ENCODE data around the gene DNAAF1.
"Not testable (repeated sequence)": the region's sequence is repeated elsewhere in the genome, so short reads cannot be mapped to it uniquely, and the experiment has no call there.

Gene DNAAF1

GRCh38 chr16:84186685-84187437, 41.8 kb downstream of the DNAAF1 start, which contains the start of gene TAF1C:
Gene TAF1C, minus strand, starts transcription at chr16:84187057. Its CDS starts 2,069 bp downstream, at chr16:84184988.
- no peak for FAIRE-seq

- FAIRE-seq, result no peak
These were observed 45.8 kb downstream of the DNAAF1 start, which contains the start of gene ADAD2 for GRCh38 chr16:84190731-84191388. Gene ADAD2, plus strand, starts transcription at chr16:84191157. Its CDS starts 74 bp downstream, at chr16:84191231.

DNA sequence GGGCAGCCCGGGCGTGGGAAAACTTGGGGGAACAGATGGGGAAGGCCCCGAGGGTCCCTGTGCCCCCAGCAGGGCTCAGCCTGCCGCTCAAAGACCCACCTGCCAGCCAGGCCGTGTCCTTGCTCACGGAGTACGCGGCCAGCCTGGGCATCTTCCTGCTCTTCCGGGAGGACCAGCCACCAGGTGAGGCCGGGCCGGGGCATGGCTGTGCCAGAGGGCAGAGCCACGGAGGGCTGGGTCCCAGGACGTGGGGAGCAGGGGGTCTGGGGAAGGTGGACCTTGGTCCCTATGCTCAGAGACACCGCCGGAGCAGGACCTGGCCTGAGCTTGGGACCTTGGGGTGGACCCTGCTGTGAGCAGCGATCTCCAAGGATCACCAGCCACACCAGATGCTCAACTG, 46.4 kb downstream of the DNAAF1 start:
- FAIRE-seq, result no peak

GRCh38 chr16:84193480-84193879, 48.4 kb downstream of the DNAAF1 start:
- FAIRE-seq, result no peak

- FAIRE-seq, result no peak
These were observed 48.9 kb downstream of the DNAAF1 start for GRCh38 chr16:84194018-84194417.

- FAIRE-seq, result no peak
These were observed 49.5 kb downstream of the DNAAF1 start for GRCh38 chr16:84194470-84195200.

DNA sequence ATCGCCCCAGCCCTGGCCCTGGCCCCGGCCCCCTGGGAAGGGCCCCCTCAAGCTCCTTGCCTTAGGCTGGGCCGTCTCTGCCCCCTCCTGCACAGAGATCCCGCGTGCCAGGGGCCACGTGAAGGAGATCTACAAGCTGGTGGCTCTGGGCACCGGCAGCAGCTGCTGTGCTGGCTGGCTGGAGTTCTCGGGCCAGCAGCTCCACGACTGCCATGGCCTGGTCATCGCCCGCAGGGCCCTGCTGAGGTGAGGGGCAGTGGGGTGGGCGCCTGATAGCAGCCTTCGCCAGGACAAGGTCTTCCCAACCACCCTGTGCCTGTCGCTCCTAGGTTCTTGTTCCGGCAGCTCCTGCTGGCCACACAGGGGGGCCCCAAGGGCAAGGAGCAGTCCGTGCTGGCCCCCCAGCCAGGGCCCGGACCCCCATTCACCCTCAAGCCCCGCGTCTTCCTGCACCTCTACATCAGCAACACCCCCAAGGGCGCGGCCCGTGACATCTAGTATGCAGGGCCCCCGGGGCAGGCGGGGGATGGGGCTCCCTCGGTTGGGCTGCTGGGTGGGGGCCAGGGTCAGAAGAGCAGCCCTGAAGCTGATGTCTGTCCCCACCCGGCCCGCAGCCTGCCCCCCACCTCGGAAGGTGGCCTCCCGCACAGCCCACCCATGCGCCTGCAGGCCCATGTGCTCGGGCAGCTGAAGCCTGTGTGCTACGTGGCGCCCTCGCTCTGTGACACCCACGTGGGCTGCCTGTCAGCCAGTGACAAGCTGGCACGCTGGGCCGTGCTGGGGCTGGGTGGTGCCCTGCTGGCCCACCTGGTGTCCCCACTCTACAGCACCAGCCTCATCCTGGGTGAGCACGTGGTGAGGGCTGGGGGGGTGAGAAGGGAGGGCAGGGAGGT, 50.3 kb downstream of the DNAAF1 start:
- FAIRE-seq, result no peak

- FAIRE-seq, result no peak
These were observed 51.0 kb downstream of the DNAAF1 start for GRCh38 chr16:84196101-84196500.

GRCh38 chr16:84196727-84197394, 51.8 kb downstream of the DNAAF1 start:
- FAIRE-seq, result no peak

GRCh38 chr16:84197466-84198128, 52.5 kb downstream of the DNAAF1 start:
- FAIRE-seq, result no peak

DNA sequence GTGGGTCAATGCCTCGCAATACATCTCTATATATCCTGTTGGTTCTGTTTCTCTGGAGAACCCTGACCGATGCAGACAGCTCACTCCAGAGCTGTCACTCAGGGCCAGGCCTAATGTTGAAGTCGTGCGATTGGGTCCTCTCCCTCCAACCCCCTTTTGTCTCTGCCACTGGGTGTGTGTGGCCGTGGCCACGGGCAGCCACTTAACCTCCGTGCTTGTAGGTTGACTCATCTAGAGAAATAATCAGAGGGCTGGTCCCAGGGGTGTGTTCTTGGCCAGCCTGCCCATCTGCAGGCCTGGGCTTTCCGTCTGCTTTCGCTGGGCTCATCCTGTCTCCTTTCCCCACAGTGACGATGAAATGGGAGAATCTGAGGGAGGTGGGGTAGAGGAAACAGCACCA, 53.3 kb downstream of the DNAAF1 start:
- FAIRE-seq, result no peak

GRCh38 chr16:84199097-84199496, 54.0 kb downstream of the DNAAF1 start:
- FAIRE-seq, result no peak

DNA sequence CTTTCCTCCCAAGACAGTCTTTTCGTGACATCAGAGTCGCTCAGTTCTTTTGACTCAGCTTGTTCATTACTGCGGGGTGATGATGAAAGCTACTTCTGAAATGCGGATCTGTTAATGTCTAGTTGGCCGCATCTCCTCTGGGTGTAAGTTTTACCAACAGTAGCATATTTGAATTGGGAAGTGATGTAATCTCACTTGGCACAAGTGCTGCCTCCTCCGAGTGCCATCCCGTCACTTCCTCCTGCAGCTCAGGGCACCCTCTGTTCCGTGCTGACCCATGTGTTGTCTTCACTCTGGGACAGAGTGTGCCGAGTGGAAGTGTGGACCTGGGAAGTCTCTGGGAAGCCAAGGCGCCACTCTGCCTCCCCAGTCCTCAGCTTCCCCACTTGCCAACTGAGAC, 54.8 kb downstream of the DNAAF1 start:
- FAIRE-seq, result no peak

- not testable (repeated sequence) for FAIRE-seq
These were observed 59.4 kb downstream of the DNAAF1 start for GRCh38 chr16:84204551-84204950.

GRCh38 chr16:84205123-84205522, 60.0 kb downstream of the DNAAF1 start:
- FAIRE-seq, result not testable (repeated sequence)

- FAIRE-seq, result no peak
These were observed 61.0 kb downstream of the DNAAF1 start for GRCh38 chr16:84205976-84206691.

DNA sequence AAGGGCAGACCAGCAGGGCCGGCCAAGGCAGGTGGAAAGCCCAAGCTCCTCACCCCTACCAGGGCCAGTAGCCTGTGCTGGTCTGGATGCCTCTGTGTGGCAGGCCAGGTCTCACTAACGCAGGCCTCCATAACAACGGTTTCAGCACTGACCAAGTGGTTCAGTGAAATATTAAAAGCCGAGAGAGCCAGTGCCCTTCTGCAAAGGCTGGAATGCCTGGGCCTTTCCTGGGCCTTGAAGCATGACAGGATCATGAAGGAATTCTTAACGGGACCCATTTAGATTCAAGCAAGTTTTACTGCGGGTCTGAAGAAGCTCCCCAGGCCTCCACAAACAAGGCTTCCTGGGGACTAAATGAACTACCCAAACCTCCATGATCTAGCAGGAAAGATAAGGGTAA, 62.1 kb downstream of the DNAAF1 start:
- FAIRE-seq, result no peak

GRCh38 chr16:84207879-84208278, 62.8 kb downstream of the DNAAF1 start:
- no peak for FAIRE-seq

GRCh38 chr16:84209989-84210388, 64.9 kb downstream of the DNAAF1 start:
- FAIRE-seq, result no peak

DNA sequence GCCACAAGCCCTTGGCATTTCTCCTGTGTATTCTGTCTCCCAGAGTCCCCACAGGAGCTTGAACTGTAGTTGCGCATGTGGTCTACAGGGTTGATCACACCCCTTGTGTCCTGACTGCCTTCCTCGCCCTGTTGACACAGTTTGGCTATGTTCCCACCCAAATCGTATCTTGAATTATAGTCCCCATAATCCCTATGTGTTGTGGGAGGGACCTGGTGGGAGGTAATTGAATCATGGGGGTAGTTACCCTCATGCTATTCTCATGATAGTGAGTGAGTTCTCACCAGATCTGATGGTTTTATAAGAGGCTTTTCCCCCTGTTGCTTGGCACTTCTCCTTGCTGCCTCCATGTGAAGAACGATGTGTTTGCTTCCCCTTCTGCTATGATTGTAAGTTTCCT, 67.0 kb downstream of the DNAAF1 start:
- no peak for FAIRE-seq

- FAIRE-seq, result no peak
These were observed 67.5 kb downstream of the DNAAF1 start for GRCh38 chr16:84212631-84213030.
